ENCODE measurements around the gene RSU1. TPM values are rescaled to one million over a fixed set of nuclear protein-coding genes. Genes with fewer than 3 reads are reported as not detected.
A peak's percentile ranks its signal among the peaks of the same experiment; 100 is the strongest.

RSU1 gene
- total RNA-seq, 1 donor, result 94.1 TPM

- no peak for TF ChIP-seq CTCF (IDR thresholded peaks at IDR 0.05; ENCODE audit: extremely low read depth, low read depth, low read length)
- Histone ChIP-seq H3K27ac (ENCODE audit: low read depth, low read length) (no peak overlapping the region), H3K27me3 (ENCODE audit: insufficient read depth, low read length) (no peaks in the 10 kb centered on the region), H3K79me2 (ENCODE audit: insufficient read depth, low read length) (no peaks in the 10 kb centered on the region), H2AFZ (ENCODE audit: low read length) (no peak overlapping the region), H3K4me2 (ENCODE audit: insufficient read depth, low read length) (no peak overlapping the region), H3K9me3 (ENCODE audit: low read depth, low read length) (no peaks in the 10 kb centered on the region), H4K20me1 (ENCODE audit: insufficient read depth, low read length) (peaks cover 4% of the 10 kb centered on the region), H3K4me3 (ENCODE audit: insufficient read depth, low read length) (no peak overlapping the region), H3K4me1 (ENCODE audit: insufficient read depth, low read length) (no peaks in the 10 kb centered on the region), H3K36me3 (ENCODE audit: insufficient read depth, low read length) (no peaks in the 10 kb centered on the region)
- no peak for DNase-seq (ENCODE audit: insufficient read length, low spot score, missing footprints)
Measured at GRCh38 chr10:16698461-16698860, 118.8 kb downstream of the RSU1 start.

- H2AFZ ChIP-seq (ENCODE audit: low read length), result no peak overlapping the region
- no peaks in the 10 kb centered on the region for H3K79me2 ChIP-seq (ENCODE audit: insufficient read depth, low read length)
- H3K4me1 ChIP-seq (ENCODE audit: insufficient read depth, low read length), result no peaks in the 10 kb centered on the region
- no peak for TF ChIP-seq CTCF (IDR thresholded peaks at IDR 0.05; ENCODE audit: extremely low read depth, low read depth, low read length)
- H3K27me3 ChIP-seq (ENCODE audit: insufficient read depth, low read length), result no peaks in the 10 kb centered on the region
- peaks cover 7% of the 10 kb centered on the region for H3K36me3 ChIP-seq (ENCODE audit: insufficient read depth, low read length)
- peaks cover 2% of the 10 kb centered on the region for H4K20me1 ChIP-seq (ENCODE audit: insufficient read depth, low read length)
- H3K4me3 ChIP-seq (ENCODE audit: insufficient read depth, low read length), result no peak overlapping the region
- no peak overlapping the region for H3K27ac ChIP-seq (ENCODE audit: low read depth, low read length)
- H3K4me2 ChIP-seq (ENCODE audit: insufficient read depth, low read length), result no peak overlapping the region
- H3K9me3 ChIP-seq (ENCODE audit: low read depth, low read length), result no peaks in the 10 kb centered on the region
- peak; percentile 15 for DNase-seq (ENCODE audit: insufficient read length, low spot score, missing footprints)
Measured at GRCh38 chr10:16690417-16690816, 126.8 kb downstream of the RSU1 start.

- H3K4me3 ChIP-seq (ENCODE audit: insufficient read depth, low read length), result no peak overlapping the region
- no peak overlapping the region for H2AFZ ChIP-seq (ENCODE audit: low read length)
- peak; percentile 35 for DNase-seq (ENCODE audit: insufficient read length, low spot score, missing footprints)
- no peaks in the 10 kb centered on the region for H3K79me2 ChIP-seq (ENCODE audit: insufficient read depth, low read length)
- no peak overlapping the region for H3K27ac ChIP-seq (ENCODE audit: low read depth, low read length)
- no peak for TF ChIP-seq CTCF (IDR thresholded peaks at IDR 0.05; ENCODE audit: extremely low read depth, low read depth, low read length)
- no peaks in the 10 kb centered on the region for H3K4me1 ChIP-seq (ENCODE audit: insufficient read depth, low read length)
- H3K27me3 ChIP-seq (ENCODE audit: insufficient read depth, low read length), result no peaks in the 10 kb centered on the region
- no peaks in the 10 kb centered on the region for H3K9me3 ChIP-seq (ENCODE audit: low read depth, low read length)
- peaks cover 2% of the 10 kb centered on the region for H4K20me1 ChIP-seq (ENCODE audit: insufficient read depth, low read length)
- H3K4me2 ChIP-seq (ENCODE audit: insufficient read depth, low read length), result no peak overlapping the region
- H3K36me3 ChIP-seq (ENCODE audit: insufficient read depth, low read length), result peaks cover 7% of the 10 kb centered on the region
Measured at GRCh38 chr10:16689696-16690095, 127.5 kb downstream of the RSU1 start.

- no peak overlapping the region for H3K4me3 ChIP-seq (ENCODE audit: insufficient read depth, low read length)
- DNase-seq (ENCODE audit: insufficient read length, low spot score, missing footprints), result peak; percentile 50
- H3K27ac ChIP-seq (ENCODE audit: low read depth, low read length), result no peak overlapping the region
- no peaks in the 10 kb centered on the region for H3K27me3 ChIP-seq (ENCODE audit: insufficient read depth, low read length)
- H3K79me2 ChIP-seq (ENCODE audit: insufficient read depth, low read length), result no peaks in the 10 kb centered on the region
- H3K4me2 ChIP-seq (ENCODE audit: insufficient read depth, low read length), result no peak overlapping the region
- H4K20me1 ChIP-seq (ENCODE audit: insufficient read depth, low read length), result peaks cover 2% of the 10 kb centered on the region
- no peak overlapping the region for H2AFZ ChIP-seq (ENCODE audit: low read length)
- H3K4me1 ChIP-seq (ENCODE audit: insufficient read depth, low read length), result no peaks in the 10 kb centered on the region
- no peaks in the 10 kb centered on the region for H3K9me3 ChIP-seq (ENCODE audit: low read depth, low read length)
- TF ChIP-seq CTCF (IDR thresholded peaks at IDR 0.05; ENCODE audit: extremely low read depth, low read depth, low read length), result no peak
- peaks cover 7% of the 10 kb centered on the region for H3K36me3 ChIP-seq (ENCODE audit: insufficient read depth, low read length)
Measured at GRCh38 chr10:16689227-16689626, 128.0 kb downstream of the RSU1 start.
